Measurements from ENCODE around the gene CNOT6.

CNOT6 gene

DNA sequence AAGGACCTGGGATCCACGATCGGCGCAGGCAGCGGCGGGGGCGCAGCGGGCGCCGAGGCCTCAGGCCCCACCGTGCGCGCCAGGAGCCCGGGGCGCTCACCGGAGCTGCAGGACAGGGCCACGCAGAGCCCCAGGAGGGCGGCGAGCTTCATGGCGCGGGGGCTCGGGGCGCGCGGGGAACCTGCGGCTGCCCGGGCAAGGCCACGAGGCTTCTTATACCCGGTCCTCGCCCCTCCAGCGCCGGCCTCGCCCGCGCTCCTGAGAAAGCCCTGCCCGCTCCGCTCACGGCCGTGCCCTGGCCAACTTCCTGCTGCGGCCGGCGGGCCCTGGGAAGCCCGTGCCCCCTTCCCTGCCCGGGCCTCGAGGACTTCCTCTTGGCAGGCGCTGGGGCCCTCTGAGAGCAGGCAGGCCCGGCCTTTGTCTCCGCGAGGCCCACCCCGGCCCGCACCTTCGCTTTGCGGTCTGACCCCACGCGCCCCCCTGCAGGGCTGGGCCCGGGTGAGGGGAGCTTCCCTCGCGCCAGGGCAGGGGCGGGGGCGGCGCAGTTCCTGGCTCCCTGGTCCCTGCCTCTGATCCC is 97.2 kb downstream of the CNOT6 start, which contains the start of gene SCGB3A1:
TSS of gene SCGB3A1 (minus strand) at position 189 of the 577 bp plus-strand sequence. CDS start at position 152, 37 bp downstream.
- Histone ChIP-seq H3K36me3 (ENCODE audit: insufficient read depth, low read length) (no peaks in the 10 kb centered on the region), H4K20me1 (ENCODE audit: insufficient read depth, low read length) (no peaks in the 10 kb centered on the region), H3K9me2 (ENCODE audit: low read depth, low read length) (no peaks in the 10 kb centered on the region), H3K79me2 (ENCODE audit: insufficient read depth, low read length) (no peaks in the 10 kb centered on the region), H3K9ac (ENCODE audit: low read length) (no peak within 1 kb of the TSS), H3F3A (ENCODE audit: insufficient read depth, low read length) (no peaks in the 10 kb centered on the region), H2AFZ (ENCODE audit: low read length) (no peak within 1 kb of the TSS), H3K4me1 (ENCODE audit: insufficient read depth, low read length, severe bottlenecking) (no peaks in the 10 kb centered on the region), H3K27me3 (ENCODE audit: insufficient read depth, low read length) (peaks cover 5% of the 10 kb centered on the region; the same call in 1 of the 2 replicates), H3K4me3 (ENCODE audit: low read depth, low read length, poor library complexity, severe bottlenecking) (no peak within 1 kb of the TSS), H3K27ac (ENCODE audit: low read depth, low read length, poor library complexity, severe bottlenecking) (no peak within 1 kb of the TSS), H3K9me3 (ENCODE audit: low read length) (no peaks in the 10 kb centered on the region), H3K4me2 (ENCODE audit: low read length) (no peak within 1 kb of the TSS)
- no peak for TF ChIP-seq EZH2 (IDR thresholded peaks at IDR 0.05; ENCODE audit: borderline replicate concordance, low read length)
- TF ChIP-seq, protein P1, sequence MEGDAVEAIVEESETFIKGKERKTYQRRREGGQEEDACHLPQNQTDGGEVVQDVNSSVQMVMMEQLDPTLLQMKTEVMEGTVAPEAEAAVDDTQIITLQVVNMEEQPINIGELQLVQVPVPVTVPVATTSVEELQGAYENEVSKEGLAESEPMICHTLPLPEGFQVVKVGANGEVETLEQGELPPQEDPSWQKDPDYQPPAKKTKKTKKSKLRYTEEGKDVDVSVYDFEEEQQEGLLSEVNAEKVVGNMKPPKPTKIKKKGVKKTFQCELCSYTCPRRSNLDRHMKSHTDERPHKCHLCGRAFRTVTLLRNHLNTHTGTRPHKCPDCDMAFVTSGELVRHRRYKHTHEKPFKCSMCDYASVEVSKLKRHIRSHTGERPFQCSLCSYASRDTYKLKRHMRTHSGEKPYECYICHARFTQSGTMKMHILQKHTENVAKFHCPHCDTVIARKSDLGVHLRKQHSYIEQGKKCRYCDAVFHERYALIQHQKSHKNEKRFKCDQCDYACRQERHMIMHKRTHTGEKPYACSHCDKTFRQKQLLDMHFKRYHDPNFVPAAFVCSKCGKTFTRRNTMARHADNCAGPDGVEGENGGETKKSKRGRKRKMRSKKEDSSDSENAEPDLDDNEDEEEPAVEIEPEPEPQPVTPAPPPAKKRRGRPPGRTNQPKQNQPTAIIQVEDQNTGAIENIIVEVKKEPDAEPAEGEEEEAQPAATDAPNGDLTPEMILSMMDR (IDR thresholded peaks at IDR 0.05; ENCODE audit: low read length) = no peak

DNA sequence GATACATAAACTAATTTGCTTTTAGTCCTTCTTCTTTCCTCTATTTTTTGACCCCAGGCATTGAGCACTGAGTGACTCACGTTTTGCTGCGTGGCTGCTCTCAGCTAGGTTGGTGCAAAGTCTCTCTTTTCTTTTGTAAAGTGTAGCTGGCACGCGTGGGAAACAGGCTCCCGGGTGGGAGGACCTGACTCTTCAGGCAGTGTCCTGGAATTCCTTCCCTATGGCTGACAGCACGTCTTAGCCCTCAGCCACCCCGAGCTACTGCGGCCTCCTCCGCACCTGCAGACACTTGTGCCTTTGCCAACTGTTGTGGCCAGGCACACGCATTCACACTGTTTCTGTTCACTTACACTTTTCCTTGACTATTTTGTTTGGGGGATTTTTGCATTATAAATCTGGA is 98.0 kb downstream of the CNOT6 start:
- TF ChIP-seq EZH2 (IDR thresholded peaks at IDR 0.05; ENCODE audit: borderline replicate concordance, low read length) = no peak
- no peak overlapping the region for H3K27ac ChIP-seq (ENCODE audit: low read depth, low read length, poor library complexity, severe bottlenecking)
- H4K20me1 ChIP-seq (ENCODE audit: insufficient read depth, low read length) = no peaks in the 10 kb centered on the region

DNA sequence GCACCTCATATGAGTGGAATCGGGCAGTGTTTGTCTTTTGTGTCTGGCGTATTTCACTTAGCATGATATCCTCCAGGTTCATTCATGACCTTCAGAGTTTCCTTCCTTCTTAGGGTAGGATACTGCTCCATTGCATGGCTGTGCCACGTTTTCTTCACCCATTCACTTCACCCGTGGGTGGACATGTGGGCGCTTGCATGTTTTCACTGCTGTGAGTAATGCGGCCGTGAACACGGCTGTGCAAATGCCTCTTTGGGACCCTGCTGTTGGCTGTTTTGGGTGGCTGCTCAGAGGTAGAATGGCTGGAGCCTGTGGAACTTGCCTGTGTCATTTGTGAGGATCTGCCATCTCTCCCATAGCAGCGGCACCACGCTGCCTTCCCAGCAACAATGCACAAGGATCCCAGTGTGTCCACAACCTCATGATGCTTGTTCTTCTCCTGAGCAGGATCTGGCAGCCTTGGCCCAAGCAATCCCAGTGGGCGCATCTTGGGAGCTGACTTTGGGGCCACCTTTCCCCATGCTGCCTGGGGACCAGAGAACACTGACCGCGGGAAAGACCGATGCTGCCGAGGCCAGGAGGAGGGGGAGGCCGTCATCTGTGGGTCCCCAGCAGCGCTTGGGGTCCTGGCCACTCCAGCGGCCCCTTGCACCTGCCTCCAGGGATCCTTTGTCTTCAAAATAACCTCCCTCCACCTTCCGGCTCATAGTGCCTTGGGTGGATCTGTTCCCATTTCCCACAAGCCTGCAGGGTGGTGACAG is 99.4 kb downstream of the CNOT6 start:
- H3K4me3 ChIP-seq (ENCODE audit: low read depth, low read length, poor library complexity, severe bottlenecking) = no peak overlapping the region
- no peaks in the 10 kb centered on the region for H3K9me2 ChIP-seq (ENCODE audit: low read depth, low read length)
- H3K27ac ChIP-seq (ENCODE audit: low read depth, low read length, poor library complexity, severe bottlenecking) = no peak overlapping the region
- H3K9me3 ChIP-seq (ENCODE audit: low read length) = no peaks in the 10 kb centered on the region
- H3K79me2 ChIP-seq (ENCODE audit: insufficient read depth, low read length) = no peaks in the 10 kb centered on the region
- TF ChIP-seq, protein P1 (IDR thresholded peaks at IDR 0.05; ENCODE audit: low read length) = no peak
- TF ChIP-seq EZH2 (IDR thresholded peaks at IDR 0.05; ENCODE audit: borderline replicate concordance, low read length) = no peak
- no peaks in the 10 kb centered on the region for H3F3A ChIP-seq (ENCODE audit: insufficient read depth, low read length)
- peaks cover 5% of the 10 kb centered on the region; the same call in 1 of the 2 replicates for H3K27me3 ChIP-seq (ENCODE audit: insufficient read depth, low read length)
- no peaks in the 10 kb centered on the region for H3K36me3 ChIP-seq (ENCODE audit: insufficient read depth, low read length)
- H3K4me1 ChIP-seq (ENCODE audit: insufficient read depth, low read length, severe bottlenecking) = no peaks in the 10 kb centered on the region
- no peak overlapping the region for H3K4me2 ChIP-seq (ENCODE audit: low read length)
- no peak overlapping the region for H2AFZ ChIP-seq (ENCODE audit: low read length)
- no peaks in the 10 kb centered on the region for H4K20me1 ChIP-seq (ENCODE audit: insufficient read depth, low read length)
- H3K9ac ChIP-seq (ENCODE audit: low read length) = no peak overlapping the region

More for the DNA sequence above, 98.0 kb downstream of the CNOT6 start:
- no peaks in the 10 kb centered on the region for H3K9me3 ChIP-seq (ENCODE audit: low read length)
- no peaks in the 10 kb centered on the region for H3K36me3 ChIP-seq (ENCODE audit: insufficient read depth, low read length)
- no peaks in the 10 kb centered on the region for H3F3A ChIP-seq (ENCODE audit: insufficient read depth, low read length)
- H3K4me1 ChIP-seq (ENCODE audit: insufficient read depth, low read length, severe bottlenecking) = no peaks in the 10 kb centered on the region
- H3K9ac ChIP-seq (ENCODE audit: low read length) = no peak overlapping the region
- no peaks in the 10 kb centered on the region for H3K9me2 ChIP-seq (ENCODE audit: low read depth, low read length)
- H3K79me2 ChIP-seq (ENCODE audit: insufficient read depth, low read length) = no peaks in the 10 kb centered on the region
- H3K27me3 ChIP-seq (ENCODE audit: insufficient read depth, low read length) = peaks cover 5% of the 10 kb centered on the region; the same call in 1 of the 2 replicates
- no peak overlapping the region for H3K4me3 ChIP-seq (ENCODE audit: low read depth, low read length, poor library complexity, severe bottlenecking)
- H3K4me2 ChIP-seq (ENCODE audit: low read length) = no peak overlapping the region
- no peak overlapping the region for H2AFZ ChIP-seq (ENCODE audit: low read length)

All from OCI-LY1 (cell line).